GM19455 (cell line): ENCODE data around the gene KEAP1.
A peak's percentile ranks its signal among the peaks of the same experiment; 100 is the strongest.

Source experiments
- ATAC-seq: cut with Tn5 transposase; IDR thresholded peaks from one replicate; pipeline ENCODE4 v1.9.1; 2021; ENCODE audit not compliant: unreplicated experiment

Gene KEAP1

DNA sequence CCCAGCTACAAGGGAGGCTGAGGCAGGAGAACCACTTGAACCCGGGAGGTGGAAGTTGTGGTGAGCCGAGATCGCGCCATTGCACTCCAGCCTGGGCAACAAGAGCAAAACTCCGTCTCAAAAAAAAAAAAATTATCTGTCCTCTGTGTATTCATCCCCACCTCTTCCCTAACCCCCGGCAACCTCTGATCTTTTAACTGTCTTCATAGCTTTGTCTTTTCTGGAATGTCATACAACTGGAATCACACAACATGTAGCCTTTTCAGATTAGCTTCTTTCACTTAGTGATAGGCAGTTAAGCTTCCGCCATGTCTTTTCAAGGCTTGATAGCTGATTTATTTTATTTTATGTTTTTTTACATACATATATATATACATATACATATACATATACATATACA, 22.5 kb upstream of the KEAP1 start:
- ATAC-seq: no peak

DNA sequence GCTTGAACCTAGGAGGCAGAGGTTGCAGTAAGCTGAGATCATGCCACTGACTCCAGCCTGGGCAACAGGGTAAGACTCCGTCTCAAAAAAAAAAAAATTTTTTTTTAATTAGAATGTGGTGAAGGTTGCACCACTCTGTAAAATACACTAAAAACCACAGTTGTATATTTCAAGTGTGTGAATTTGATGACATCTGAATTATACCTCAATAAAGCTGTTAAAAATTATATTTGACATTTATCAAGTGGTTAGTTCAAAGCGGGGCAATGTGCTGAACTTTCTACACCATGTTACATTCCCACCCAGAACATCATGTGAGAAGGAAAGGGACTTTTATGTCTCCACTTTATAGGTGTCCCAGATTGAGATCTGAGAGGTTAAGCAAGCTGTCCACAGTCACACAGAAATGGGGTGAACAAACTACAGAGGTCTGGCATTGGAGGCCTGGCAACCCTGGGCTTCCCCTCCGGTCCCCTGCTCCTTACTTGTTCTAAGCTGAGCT, 20.0 kb upstream of the KEAP1 start:
- ATAC-seq: no peak

DNA sequence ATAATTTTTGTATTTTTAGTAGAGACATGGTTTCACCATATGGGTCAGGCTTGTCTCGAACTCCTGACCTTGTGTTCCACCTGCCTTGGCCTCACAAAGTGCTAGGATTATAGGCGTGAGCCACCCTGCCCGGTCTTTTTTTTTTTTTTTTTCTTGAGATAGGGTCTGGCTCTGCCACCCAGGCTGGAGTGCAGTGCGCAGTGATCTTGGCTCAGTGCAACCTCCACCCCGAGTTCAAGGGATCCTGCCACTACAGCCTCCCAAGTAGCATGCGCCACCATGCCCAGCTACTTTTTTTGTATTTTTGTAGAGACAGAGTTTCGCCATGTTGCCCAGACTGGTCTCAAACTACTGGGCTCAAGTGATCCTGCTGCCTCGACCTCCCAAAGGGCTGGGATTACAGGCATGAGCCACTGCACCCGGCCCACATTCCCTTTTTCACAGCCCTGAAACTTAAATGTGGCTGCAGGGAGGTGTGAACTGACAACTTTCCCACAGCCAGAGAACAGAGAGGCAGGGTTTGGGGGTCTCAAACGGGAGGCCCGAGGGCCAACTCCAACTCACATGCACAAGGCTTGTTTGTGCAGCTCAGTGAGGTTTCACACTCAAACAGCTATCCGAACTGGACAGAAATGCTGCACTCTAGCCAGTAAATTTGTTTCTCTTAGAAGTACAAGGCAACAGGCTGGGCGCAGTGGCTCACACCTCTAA, 18.5 kb upstream of the KEAP1 start:
- ATAC-seq: no peak

DNA sequence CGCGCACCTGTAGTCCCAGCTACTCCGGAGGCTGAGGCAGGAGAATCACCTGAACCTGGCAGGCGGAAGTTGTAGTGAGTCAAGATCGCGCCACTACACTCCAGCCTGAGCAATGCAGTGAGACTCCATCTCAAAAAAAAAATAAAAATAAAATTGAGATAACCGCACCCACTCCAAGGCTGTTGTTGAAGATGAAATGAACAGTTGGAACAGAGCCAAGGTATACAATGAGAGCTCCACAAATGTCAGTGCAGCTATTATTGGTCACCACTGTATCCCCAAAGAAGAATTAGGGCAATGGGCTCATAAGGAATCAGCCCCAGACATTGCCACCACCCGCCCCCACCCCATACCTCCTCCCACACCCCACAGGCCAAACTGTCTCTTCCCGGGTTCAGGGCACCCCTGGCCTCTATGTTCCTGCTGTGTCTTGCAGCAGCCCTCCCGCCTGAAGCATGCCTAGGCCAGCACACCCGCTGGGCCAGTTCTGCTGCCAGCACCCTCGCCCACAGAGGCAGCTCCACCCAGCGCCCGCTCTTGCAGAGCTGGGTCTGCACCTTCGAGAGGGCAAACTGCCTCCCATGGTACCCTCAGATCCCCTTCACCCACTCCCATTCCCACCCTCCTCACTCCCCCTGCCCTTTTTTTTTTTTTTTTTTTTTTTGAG, 17.6 kb upstream of the KEAP1 start:
- ATAC-seq: no peak

DNA sequence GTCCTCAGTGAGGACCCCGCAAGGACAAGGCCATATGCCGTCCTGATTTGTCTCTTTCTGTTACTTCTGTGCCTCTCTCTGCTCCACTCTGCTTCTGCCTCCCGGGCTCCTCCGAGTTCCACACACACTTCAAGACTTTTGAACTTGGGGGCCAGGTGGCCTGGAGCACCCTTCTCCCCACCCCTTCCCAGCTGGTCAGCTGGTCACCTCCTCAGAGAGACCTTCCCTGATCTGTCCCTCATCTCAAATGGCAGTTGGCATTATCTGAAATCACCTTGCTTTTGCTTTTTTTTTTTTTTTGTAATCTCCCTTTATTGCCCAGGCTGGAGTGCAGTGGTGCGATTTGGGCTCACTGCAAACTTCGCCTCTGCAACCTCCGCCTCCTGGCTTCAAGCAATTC, 16.3 kb upstream of the KEAP1 start:
- no peak for ATAC-seq

DNA sequence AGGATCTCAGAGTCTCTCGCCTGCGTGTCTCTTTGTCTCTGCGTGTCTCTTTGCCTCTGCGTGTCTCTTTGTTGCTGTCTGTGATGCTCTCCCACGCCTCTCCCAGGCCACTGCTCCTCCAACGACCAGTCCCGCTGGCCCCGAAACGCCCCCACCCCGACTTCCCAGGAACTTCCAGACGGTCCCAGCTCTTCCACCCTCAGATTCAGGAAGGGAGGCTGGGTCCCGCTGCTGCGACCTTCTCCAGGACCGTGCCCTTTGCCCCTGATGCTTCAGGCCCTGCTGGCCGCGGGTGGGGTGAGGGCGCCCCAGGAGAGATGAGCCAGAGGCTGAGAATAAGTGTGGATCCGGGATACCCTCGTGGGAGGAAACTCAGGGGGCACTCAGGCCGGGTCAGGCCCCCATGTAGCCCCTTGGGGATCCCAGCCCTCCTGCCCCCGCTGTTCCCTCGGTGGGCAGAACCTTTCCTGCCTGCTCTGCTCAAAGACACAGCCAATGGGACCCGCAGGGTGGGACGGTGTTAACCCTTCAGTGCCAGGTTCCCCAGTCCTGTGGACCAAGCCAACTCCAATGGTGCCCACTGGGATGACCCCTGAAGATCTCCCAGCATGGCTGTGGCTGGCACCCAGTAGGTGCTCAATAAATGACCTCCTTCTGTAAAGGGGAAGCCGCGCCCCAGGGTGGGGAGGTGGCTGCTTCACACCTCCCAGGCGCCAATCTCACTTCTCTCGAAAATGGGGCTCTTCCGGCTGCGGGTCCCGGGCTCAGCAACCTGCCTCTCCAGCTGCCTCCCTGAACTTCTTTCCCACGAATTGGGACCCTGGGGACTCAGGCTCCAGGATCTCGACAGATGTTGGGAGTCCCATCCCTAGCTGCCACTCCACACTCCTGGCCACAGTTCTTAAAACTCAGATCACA, 15.5 kb upstream of the KEAP1 start:
- ATAC-seq: no peak

DNA sequence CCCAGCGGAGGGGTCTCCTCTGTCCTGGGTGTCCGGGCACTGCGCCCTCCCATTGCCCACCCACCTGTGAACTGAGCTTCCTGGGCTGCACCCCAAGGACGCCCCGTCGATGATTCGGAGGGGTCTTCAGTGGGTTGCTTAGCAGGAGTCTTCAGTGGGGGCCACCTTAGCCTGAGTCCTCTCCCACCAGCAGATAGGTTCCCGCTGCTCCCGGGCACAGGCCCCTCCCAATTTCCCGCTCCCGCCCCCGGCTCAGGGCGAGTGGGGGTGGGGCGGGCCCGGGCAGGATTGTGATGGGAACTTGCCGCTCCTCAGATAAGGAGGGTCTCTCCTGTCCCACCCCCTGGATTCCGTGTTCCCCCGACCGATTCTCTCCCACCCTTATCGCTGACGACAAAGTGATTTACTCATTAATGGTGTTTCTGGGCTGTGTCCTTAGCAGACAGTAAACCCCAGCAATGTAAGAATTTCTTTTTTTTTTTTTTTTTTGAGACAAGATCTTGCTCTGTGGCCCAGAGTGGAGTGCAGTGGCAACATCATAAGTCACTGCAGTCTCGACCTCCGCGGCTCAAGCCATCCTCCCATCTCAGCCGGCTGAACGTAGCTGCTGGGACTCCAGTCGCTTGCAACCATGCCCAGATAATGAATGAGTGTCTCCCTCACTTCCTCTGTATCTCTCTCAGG, 14.7 kb upstream of the KEAP1 start:
- ATAC-seq: no peak

DNA sequence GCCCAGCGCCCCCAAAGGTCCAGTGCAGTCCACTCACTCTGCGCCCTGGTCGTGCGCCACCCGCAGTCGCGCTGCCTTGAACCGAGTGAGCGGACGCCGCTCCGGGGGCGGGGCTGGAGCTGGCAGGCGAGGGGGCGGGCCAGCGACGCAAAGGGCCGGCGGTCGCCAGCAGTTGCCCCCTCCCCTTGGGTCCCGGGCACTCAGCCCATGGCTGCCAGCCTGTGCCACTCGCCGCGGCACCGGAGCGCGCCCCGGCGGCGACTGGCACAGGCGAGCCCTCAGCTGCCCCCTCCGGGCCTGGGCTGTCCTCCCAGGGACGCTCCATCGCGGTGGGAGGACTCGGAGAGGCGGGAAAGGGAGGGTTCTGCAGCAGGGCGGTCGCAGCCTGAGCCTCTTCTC, 14.2 kb upstream of the KEAP1 start, which contains the start of gene S1PR5:
Gene S1PR5 (minus strand): TSS at position 87 of the 399 bp plus-strand sequence. CDS start 2,436 bp downstream, outside the sequence.
- no peak for ATAC-seq

DNA sequence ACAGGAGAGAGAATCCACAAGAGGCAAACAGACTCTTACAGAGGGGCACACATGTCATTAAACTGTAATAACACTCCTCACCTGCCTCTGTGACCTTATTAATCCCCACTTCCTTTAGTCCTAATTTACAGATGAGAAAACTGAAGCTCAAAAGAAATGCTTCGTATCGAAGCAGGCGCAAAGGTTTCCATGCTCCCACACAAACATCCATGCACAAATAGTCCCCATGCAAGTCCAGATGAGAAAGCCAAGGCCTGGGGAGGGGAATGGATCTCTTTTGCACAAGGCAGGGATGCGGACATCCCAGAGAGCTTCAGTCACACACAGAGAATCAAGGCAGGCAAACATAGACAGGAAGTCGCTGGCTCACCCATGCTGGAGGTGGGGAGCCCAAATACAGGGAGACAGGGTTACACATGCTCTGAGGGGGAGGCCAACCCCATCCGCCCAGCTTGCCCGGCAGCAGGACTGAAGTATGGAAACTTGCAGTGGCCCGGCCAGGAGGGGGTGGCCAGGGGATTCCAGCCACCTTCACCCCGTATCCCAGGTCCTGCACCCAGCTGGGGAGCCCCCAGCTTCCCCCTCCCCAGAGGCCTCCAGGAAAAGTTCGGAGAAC, 13.6 kb upstream of the KEAP1 start:
- ATAC-seq: no peak

DNA sequence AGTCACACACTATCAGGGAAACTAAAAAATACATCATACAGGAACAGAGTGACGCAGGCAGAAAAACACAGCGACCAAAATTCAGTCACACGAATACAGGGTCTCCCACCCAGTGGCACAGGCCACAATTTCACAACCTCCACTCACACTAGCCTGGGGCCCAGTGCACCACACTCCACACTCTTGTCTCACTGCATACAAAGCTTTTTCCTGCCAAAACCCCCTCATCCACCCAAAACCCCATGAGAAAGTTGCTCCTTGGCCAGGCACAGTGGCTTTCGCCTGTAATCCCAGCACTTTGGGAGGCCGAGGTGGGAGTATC, 12.9 kb upstream of the KEAP1 start:
- ATAC-seq: no peak

DNA sequence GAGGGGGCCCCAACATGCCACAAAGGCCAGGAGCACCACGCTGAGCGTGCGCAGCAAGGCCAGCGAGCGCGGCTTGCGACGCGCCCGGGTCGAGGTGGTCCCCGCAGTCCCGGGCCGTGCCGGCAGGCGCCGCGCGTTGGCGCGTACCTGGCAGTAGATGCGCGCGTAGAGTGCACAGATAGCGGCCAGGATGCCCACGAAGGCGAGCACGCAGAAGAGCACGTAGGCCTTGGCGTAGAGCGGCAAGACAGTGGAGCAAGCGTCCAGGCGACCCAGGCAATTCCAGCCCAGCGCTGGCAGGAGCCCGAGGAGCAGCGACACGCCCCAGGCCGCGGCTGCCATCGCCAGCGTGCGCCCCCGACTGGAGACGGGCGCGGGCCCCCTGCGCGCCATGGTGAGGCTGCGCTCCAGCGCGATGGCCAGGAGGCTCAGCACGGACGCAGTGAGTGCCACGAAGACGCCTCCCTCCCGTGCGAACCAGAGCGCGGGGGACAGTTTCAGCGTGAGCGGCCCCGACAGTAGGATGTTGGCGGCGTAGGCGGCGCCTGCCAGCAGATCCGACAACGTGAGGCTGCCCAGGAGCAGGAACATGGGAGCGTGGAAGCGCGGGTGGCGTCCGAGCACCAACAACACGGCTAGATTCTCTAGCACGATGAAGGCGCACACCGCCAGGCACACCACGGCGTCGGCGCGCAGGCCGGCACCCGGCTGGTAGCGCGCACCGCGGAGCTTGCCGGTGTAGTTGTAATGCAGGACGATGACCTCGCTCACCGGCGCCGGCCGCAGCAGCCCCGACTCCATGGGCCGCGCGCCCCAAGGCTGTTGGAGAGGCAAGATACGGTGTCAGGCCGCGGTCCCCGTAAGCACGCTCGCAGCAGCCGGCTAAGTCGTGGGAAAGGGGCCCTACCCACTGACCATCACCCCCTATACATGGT, 11.3 kb upstream of the KEAP1 start:
- no peak for ATAC-seq

DNA sequence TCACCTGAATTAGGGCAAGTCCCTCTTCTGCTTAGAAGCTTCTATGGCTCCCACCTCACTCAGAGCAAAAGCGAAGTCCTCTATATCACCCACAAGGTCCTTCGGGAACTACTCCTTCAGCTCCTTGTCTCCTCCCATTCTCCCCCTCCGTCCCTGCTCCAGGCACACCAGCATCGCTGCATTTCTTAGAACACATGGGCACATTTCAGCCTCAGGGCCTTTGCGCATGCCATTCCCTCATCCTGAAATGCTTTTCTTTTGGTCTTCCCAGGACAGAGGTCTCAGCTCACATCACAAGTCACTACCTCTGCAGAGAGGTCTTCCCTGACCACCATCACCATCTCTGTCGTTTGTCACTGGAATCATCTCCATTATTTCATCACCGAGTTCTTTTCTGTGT, 10.1 kb upstream of the KEAP1 start:
- ATAC-seq: no peak

DNA sequence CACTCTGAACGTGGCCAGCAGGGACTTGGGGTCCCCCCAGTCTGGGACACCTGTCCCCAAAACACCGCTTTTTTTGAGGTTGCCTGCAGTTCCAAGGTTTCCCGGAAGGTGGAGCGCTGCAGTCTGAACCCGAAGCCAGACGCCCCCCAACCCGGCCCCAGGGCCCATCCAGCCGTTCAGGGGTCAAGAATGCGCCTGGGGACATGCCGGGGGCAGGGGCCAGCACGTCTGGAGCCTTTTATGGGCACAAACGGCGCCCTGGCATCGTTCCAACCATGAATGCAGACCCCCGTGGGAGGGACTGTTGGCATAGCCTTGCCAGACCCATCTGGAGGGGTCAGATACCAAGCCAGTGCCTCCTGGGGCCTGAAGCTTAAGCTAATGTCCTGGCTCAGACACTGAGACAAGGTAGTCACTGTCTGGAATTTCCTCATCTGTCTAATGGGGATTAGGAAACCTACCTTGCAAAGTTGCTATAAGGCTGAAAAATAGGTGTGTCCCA, 7.2 kb upstream of the KEAP1 start:
- ATAC-seq: no peak

DNA sequence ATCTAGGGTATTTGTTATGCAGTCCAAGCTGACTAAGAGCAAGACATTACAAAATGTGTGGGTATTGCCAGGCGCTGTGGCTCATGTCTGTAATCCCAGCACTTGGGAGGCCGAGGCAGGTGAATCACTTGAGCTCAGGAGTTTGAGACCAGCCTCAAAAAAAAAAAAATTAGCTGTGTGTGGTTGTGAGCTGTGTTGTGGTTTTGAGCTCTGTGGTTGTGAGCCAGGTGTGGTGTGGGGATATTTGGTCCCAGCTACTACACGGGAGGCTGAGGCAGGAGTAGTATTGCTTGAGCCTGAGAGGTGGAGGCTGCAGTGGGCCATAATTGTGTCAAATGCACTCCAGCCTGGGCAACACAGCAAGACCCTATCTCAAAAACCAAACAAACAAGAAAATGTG, 5.6 kb upstream of the KEAP1 start:
- no peak for ATAC-seq

DNA sequence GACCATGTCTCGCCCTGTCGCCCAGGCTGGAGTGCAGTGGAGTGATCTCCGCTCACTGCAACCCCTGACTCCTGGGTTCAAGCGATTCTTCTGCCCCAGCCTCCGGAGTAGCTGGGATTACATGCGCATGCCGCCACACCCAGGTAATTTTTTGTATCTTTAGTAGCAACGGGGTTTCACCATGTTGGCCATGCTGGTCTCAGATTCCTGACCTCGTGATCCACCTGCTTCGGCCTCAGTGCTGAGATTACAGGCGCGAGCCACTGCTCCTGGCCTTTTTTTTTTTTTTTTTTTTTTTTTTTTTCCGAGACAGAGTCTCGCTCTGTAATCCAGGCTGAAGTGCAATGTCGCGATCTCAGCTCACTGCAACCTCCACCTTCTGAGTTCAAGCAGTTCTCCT, 4.9 kb upstream of the KEAP1 start:
- ATAC-seq: no peak

DNA sequence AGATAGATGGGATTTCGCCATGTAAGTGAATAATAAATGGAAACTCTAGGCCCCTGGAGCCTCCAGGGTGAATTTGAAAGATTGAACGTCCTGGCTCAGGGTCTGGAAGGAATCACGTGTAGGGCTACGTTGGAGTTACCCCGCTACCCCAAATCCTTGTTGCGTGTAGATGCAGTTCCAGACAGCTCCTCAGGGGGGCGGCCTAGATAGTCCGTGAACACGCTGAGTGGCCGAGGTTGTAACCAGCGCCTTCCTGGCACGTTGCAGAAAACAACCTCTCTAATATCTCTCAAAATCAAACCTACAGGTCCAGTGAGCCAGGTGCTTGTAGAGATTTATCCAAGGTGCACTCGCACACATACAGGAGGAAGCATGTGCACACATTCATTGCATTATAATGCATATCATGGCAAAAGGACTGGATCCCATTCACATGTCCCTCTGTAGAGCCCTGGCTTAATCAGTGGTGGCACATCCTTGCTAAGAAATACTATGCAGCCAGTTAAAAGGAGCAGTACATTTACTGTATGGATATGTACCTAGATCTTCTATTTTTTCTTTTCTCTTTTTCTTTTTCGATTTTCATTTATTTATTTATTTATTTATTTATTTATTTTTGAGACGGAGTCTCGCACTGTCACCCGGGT, 2.5 kb upstream of the KEAP1 start:
- ATAC-seq: no peak

DNA sequence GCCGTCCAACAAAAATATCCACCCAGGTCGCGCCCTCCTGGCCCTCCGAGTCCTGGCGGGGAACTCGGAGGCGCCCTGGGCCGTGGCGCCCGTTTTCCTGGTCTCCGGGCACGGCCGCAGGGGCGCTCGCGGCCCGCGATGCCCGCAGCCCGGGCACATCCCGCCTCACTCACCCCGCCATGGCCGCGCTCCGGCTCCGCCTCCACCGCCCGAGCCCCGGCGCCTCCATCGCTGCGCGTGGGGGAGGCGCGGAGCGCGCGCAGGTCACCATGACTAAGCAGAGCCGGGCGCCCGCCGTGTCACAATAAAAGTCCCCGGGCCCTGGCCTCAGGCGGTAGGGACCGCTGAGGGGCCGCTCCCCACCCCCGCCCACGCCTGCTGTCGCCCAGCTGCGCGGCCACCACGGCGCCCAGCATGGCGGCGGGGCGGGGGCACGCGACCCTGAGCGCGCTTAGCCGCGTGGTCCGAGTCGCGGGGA, 593 bp downstream of the KEAP1 start:
- peak; percentile 73 for ATAC-seq

DNA sequence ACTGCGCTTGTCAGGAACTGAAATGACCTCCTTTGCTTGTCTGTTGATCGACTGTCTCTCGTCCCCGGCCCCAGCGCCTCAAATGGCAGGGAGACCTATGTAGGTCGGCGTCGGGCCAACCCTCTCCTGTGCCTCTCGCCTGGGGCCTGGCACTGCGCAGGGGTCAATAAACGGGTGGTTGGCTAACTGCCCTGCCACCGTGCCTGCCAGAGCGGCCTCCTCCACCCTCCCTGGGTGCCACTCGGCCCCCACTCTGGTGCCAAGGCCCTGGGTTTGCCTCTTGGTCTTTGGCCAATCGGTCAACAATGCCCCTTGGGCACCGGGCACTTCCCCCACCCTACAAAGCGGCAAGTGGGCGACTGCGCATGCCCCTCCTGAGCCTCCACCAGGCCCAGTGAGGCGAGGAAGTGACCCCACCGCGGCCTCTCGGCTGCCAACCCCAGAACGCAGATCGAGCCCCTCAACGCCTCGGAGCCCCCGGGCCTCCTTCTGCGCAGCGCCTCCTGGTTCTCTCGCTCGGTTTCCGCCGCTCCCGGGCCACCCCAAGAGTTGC, 1.1 kb downstream of the KEAP1 start:
- ATAC-seq: peak; percentile 30

DNA sequence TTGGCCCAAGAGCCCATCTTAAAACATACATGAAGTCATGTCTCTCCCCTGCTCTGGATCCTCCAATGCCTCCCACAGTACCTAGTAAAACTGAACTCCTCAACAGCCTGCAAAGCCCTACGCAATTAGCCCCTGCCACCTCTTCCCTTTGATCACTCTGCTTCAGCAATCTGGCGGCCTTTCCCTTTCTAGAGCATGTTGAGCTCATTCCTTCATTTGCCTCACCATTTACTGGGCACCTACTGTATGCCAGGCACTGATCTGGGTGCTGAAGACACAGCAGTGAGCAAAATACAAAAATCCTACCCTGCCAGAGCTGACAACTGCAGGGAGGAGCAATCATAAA, 2.9 kb downstream of the KEAP1 start:
- no peak for ATAC-seq
